ENCODE measurements around the gene LRRC3C.

DNA sequence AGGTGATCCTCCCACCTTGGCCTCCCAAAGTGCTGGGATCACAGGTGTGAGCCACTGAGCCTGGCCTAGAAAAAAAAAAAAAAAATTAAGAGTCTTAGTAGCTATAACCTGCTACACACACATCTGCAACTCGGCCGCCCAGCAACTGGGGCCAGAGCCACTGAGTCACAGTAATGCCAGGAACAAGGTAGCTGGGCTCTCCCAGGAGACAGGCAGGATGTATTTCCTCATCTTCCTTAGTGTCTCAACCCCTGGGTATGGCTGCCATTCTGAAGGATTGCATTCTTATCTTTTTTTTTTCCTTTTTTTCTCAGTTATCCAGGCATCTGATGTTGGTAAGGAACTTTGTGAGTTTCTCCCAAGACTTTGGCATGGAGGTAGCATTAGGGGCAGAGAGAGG, 46.0 kb downstream of the LRRC3C start:
- TF ChIP-seq, protein P1, sequence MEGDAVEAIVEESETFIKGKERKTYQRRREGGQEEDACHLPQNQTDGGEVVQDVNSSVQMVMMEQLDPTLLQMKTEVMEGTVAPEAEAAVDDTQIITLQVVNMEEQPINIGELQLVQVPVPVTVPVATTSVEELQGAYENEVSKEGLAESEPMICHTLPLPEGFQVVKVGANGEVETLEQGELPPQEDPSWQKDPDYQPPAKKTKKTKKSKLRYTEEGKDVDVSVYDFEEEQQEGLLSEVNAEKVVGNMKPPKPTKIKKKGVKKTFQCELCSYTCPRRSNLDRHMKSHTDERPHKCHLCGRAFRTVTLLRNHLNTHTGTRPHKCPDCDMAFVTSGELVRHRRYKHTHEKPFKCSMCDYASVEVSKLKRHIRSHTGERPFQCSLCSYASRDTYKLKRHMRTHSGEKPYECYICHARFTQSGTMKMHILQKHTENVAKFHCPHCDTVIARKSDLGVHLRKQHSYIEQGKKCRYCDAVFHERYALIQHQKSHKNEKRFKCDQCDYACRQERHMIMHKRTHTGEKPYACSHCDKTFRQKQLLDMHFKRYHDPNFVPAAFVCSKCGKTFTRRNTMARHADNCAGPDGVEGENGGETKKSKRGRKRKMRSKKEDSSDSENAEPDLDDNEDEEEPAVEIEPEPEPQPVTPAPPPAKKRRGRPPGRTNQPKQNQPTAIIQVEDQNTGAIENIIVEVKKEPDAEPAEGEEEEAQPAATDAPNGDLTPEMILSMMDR (IDR thresholded peaks at IDR 0.05), result no peak
- no peak for TF ChIP-seq POLR2A (IDR thresholded peaks at IDR 0.05)

Measured in adrenal gland (tissue), 5 donors.